WERI-Rb-1 (cell line): ENCODE data around the gene MYO7B.

ENCODE experiments used
- DNase-seq: peaks from one replicate; pipeline ENCODE4 v3.0.0-alpha.2; 2020
- H3K27ac ChIP-seq: fragments of 250-450 bp; sonication (Bioruptor Pico); 2 replicates; pipeline ENCODE4 v1.5.1; 2020; ENCODE audit warnings: mild to moderate bottlenecking, moderate library complexity
- H3K27me3 ChIP-seq: fragments of 250-450 bp; sonication (Bioruptor Pico); 2 replicates; pipeline ENCODE4 v1.5.1; 2021; ENCODE audit warnings: mild to moderate bottlenecking, low read depth, moderate library complexity; ENCODE audit not compliant: insufficient read depth, severe bottlenecking
- H3K36me3 ChIP-seq: fragments of 250-450 bp; sonication (Bioruptor Pico); 2 replicates; pipeline ENCODE4 v1.5.1; 2020; ENCODE audit warnings: mild to moderate bottlenecking, moderate library complexity
- H3K4me3 ChIP-seq: 2 replicates; pipeline ENCODE4 v1.5.1; 2011; ENCODE audit warnings: low read depth, mild to moderate bottlenecking, control low read depth, low read length
- H3K9me3 ChIP-seq: fragments of 250-450 bp; sonication (Bioruptor Pico); 2 replicates; pipeline ENCODE4 v1.5.1; 2021; ENCODE audit warnings: mild to moderate bottlenecking, moderate library complexity; ENCODE audit not compliant: severe bottlenecking
- TF ChIP-seq, protein P1 (sequence below): IDR thresholded peaks from 2 replicates; pipeline ENCODE4 v1.5.1; 2011; ENCODE audit warnings: low read depth, mild to moderate bottlenecking, control low read depth, inconsistent platforms, low read length

Gene MYO7B

DNA sequence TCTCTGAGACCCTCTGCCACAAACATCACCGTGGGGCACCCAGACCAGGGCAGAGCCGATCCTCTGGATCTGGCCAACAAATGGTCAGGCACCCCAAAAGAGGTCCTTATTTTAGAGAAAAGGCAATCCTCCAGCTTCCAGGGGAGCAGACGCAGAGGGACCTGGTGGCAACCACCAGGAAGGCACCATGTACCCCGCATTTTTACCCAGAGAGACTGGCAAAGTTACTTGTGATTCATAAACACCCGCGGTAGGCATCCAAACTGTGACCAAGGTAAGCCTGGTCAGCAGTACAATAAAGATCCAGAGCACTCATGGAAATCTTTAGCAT lies 129.4 kb downstream of the MYO7B start:
- no peak overlapping the region for H3K27ac ChIP-seq
- H3K27me3 ChIP-seq: no peaks in the 10 kb centered on the region
- H3K9me3 ChIP-seq: peaks cover 3% of the 10 kb centered on the region
- no peak overlapping the region for H3K4me3 ChIP-seq
- no peak for DNase-seq
- TF ChIP-seq, protein P1, sequence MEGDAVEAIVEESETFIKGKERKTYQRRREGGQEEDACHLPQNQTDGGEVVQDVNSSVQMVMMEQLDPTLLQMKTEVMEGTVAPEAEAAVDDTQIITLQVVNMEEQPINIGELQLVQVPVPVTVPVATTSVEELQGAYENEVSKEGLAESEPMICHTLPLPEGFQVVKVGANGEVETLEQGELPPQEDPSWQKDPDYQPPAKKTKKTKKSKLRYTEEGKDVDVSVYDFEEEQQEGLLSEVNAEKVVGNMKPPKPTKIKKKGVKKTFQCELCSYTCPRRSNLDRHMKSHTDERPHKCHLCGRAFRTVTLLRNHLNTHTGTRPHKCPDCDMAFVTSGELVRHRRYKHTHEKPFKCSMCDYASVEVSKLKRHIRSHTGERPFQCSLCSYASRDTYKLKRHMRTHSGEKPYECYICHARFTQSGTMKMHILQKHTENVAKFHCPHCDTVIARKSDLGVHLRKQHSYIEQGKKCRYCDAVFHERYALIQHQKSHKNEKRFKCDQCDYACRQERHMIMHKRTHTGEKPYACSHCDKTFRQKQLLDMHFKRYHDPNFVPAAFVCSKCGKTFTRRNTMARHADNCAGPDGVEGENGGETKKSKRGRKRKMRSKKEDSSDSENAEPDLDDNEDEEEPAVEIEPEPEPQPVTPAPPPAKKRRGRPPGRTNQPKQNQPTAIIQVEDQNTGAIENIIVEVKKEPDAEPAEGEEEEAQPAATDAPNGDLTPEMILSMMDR: no peak
- no peaks in the 10 kb centered on the region for H3K36me3 ChIP-seq

DNA sequence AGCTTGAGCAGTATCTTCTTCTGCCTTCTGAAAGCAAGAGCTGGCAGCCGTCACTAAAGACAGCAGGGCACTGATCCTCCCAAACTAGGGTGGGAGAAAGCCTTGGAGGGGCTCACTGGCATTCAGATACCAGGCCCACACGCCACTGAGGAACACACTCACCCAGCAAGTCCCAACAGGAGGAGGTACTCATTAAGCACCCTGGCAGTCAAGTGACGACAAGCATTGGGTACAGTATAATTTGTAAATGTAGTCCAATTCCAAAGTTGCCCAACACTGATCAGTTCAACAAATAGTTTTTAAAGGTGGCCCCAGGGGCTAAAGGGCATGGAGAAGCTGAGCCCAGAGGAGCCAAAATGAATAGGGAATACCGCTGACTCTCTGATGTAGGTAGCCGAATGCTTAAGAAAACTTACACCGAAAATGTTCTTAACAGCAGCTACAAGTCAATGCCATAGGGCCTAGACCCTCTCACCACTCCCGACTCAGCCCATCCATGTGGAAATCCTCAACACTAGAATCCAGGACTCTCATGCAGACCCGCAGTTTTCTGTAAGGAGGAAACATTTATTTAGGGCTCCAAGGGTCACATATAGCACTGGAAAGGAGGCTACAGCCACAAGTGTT lies 129.9 kb downstream of the MYO7B start:
- Histone ChIP-seq H3K27ac (no peak overlapping the region), H3K4me3 (no peak overlapping the region), H3K9me3 (no peaks in the 10 kb centered on the region), H3K27me3 (no peaks in the 10 kb centered on the region), H3K36me3 (no peaks in the 10 kb centered on the region)
- DNase-seq: no peak
- TF ChIP-seq, protein P1: no peak

DNA sequence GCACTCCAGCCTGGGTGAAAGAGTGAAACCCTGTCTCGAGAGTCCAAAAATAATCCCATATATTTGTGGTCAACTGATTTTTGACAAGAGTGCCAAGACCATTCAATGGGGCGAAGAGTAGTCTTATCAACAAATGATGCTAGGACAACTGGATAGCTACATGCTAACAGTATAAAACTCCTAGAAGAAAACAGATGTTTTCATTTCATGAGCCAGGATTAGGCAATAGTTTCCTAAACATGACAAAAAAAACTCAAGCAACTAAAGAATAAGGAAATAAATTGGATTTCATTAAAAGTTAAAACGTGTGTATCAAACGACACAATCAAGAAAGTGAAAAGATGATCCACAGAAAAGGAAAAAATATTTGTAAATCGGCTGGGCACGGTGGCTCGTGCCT lies 133.6 kb downstream of the MYO7B start:
- Histone ChIP-seq H3K27me3 (no peaks in the 10 kb centered on the region), H3K27ac (no peak overlapping the region), H3K4me3 (no peak overlapping the region), H3K9me3 (no peaks in the 10 kb centered on the region), H3K36me3 (no peaks in the 10 kb centered on the region)
- no peak for DNase-seq
- TF ChIP-seq, protein P1: no peak

DNA sequence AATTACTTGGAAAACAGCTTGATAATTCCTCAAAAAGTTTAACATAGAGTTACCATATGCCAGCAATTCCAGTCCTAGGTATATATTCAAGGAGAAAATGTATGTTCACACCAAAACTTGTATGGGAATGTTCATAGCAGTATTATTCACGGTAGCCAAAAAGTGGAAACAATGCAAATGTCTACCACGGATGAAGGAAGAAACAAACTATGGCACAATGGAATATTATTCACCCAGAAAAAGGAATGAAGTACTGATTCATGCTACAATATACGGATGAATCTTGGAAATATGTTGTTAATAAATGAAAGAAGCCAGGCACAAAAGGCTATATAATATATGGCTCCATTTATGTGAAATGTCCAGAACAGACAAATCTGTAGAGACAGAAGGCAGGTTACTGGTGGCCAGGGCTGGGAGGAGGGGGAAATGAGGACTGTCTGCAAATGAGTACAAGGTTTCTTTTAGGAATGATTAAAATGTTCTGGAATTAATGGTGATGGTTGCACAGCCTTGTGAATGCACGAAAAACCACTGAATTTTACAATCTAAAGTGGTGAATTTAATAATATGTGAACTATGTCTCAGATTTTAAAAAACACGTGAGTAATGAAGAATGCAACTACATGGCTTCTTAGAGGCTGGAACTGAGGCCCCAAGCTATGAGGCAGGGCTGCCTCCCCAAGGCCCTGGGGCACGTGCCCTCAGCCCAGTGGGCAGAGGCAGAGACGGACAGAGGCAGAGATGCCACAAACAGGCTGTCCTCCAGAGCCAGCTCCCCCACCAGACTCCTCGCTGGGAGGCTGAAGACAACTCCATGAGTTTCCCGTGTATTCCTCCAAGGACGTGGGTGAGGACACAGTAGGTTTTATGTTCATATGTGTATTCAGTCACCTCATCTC lies 134.8 kb downstream of the MYO7B start:
- Histone ChIP-seq H3K4me3 (no peak overlapping the region), H3K36me3 (no peaks in the 10 kb centered on the region), H3K27ac (no peak overlapping the region), H3K9me3 (no peaks in the 10 kb centered on the region), H3K27me3 (no peaks in the 10 kb centered on the region)
- no peak for DNase-seq
- TF ChIP-seq, protein P1: no peak

DNA sequence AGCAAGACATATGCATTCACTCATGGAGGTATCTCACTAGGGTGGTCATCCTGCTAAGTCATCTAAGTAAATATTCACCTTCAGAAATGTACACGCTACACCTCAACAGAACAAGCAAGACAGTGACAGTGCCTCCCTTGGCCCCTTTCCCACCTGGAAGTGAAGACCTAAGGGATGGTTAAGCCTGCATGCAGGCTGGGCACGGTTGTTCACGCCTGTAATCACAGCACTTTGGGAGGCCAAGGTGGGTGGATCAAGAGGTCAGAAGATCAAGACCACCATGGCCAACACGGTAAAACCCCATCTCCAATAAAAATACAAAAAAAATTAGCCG lies 135.4 kb downstream of the MYO7B start:
- Histone ChIP-seq H3K9me3 (no peaks in the 10 kb centered on the region), H3K4me3 (no peak overlapping the region), H3K27ac (no peak overlapping the region), H3K36me3 (no peaks in the 10 kb centered on the region), H3K27me3 (no peaks in the 10 kb centered on the region)
- TF ChIP-seq, protein P1: no peak
- no peak for DNase-seq
